Esophagus squamous epithelium (tissue), 4 donors: ENCODE data around the gene ENGASE.

Source experiments
- CTCF ChIP-seq, 6 experiments: fragments of 450-650 bp in 4 of 6; fragments of 200-600 bp in 2 of 6; sonication (generic) in 2 of 6; IDR thresholded peaks; one replicate each; pipeline ENCODE4 v1.5.1; 2016 to 2019; ENCODE audit warnings: antibody characterized with exemption in 6 of 6, mild to moderate bottlenecking in 4 of 6, moderate library complexity in 4 of 6
- POLR2A ChIP-seq, 4 donors: fragments of 450-650 bp; IDR thresholded peaks; one replicate each; pipeline ENCODE4 v1.6.1; 2017; ENCODE audit warnings: antibody characterized with exemption in 4 of 4, mild to moderate bottlenecking in 4 of 4, moderate library complexity in 3 of 4

GRCh38 chr17:79130536-79131273 lies 56.1 kb downstream of the ENGASE start:
- TF ChIP-seq CTCF (IDR thresholded peaks at IDR 0.05) (no peak), POLR2A (IDR thresholded peaks at IDR 0.05) (no peak)
